GM23338 (cell line): ENCODE results near the gene LRFN3. TPM values are rescaled to one million over a fixed set of nuclear protein-coding genes. Genes with fewer than 3 reads are reported as not detected.

Experiments used
- ATAC-seq: fragments of 200-7000 bp; cut with Tn5 transposase; 3 replicates; pipeline ENCODE4 v1.9.1; 2020
- DNase-seq: peaks from one replicate; pipeline ENCODE4 v3.0.0-alpha.2; 2015; ENCODE audit warnings: low spot score
- H2AFZ ChIP-seq: fragments of 200-600 bp; sonication (generic); 2 replicates; pipeline ENCODE4 v1.8.0; 2016; ENCODE audit warnings: antibody characterized with exemption, mild to moderate bottlenecking, moderate library complexity
- H3F3A ChIP-seq: fragments of 200-600 bp; sonication (generic); replicated peaks from 2 replicates; pipeline ENCODE4 v1.8.0; 2017; ENCODE audit warnings: antibody characterized with exemption, mixed run types, low read depth
- H3K27ac ChIP-seq: fragments of 200-600 bp; sonication (generic); 2 replicates; pipeline ENCODE4 v1.6.1; 2016; ENCODE audit warnings: low read depth
- H3K27me3 ChIP-seq: fragments of 200-600 bp; sonication (generic); 2 replicates; pipeline ENCODE4 v1.8.0; 2016; ENCODE audit warnings: mild to moderate bottlenecking, mixed run types, moderate library complexity; ENCODE audit not compliant: insufficient read depth
- H3K36me3 ChIP-seq: fragments of 200-600 bp; sonication (generic); 2 replicates; pipeline ENCODE4 v1.8.0; 2016; ENCODE audit warnings: mild to moderate bottlenecking; ENCODE audit not compliant: insufficient read depth
- H3K4me1 ChIP-seq: fragments of 200-600 bp; sonication (generic); 2 replicates; pipeline ENCODE4 v1.8.0; 2016; ENCODE audit warnings: mild to moderate bottlenecking, moderate library complexity; ENCODE audit not compliant: insufficient read depth
- H3K4me2 ChIP-seq: fragments of 200-600 bp; sonication (generic); 2 replicates; pipeline ENCODE4 v1.7.1; 2017; ENCODE audit warnings: mixed run types
- H3K4me3 ChIP-seq: fragments of 200-600 bp; sonication (generic); 2 replicates; pipeline ENCODE4 v1.6.1; 2016; ENCODE audit warnings: mixed run types
- H3K79me2 ChIP-seq: fragments of 200-600 bp; sonication (generic); replicated peaks from 2 replicates; pipeline ENCODE4 v1.8.0; 2017; ENCODE audit warnings: mild to moderate bottlenecking; ENCODE audit not compliant: insufficient read depth
- H3K9me2 ChIP-seq: fragments of 200-600 bp; sonication (generic); 2 replicates; pipeline ENCODE4 v1.8.0; 2017; ENCODE audit not compliant: insufficient read depth
- H4K20me1 ChIP-seq: fragments of 200-600 bp; sonication (generic); replicated peaks from 2 replicates; pipeline ENCODE4 v1.8.0; 2017; ENCODE audit warnings: mild to moderate bottlenecking; ENCODE audit not compliant: insufficient read depth
- H3K27ac Mint-ChIP-seq: 2 replicates; pipeline ENCODE4 v1.8.0; 2020; ENCODE audit warnings: inconsistent platforms, mild to moderate bottlenecking, moderate library complexity, mixed read lengths
- H3K27me3 Mint-ChIP-seq: 3 replicates; pipeline ENCODE4 v1.8.0; 2022; ENCODE audit warnings: low read depth, mild to moderate bottlenecking, moderate library complexity, mixed read lengths, inconsistent platforms; ENCODE audit not compliant: insufficient read depth, poor library complexity
- H3K36me3 Mint-ChIP-seq: 3 replicates; pipeline ENCODE4 v1.8.0; 2021; ENCODE audit warnings: low read depth, mild to moderate bottlenecking, inconsistent platforms, moderate library complexity, mixed read lengths
- H3K4me1 Mint-ChIP-seq: 3 replicates; pipeline ENCODE4 v1.8.0; 2020; ENCODE audit warnings: mild to moderate bottlenecking, inconsistent platforms, mixed read lengths
- H3K4me3 Mint-ChIP-seq: 3 replicates; pipeline ENCODE4 v1.8.0; 2021; ENCODE audit warnings: moderate library complexity, mild to moderate bottlenecking, inconsistent platforms, mixed read lengths
- H3K9me3 Mint-ChIP-seq: 3 replicates; pipeline ENCODE4 v1.8.0; 2020; ENCODE audit warnings: moderate library complexity, mild to moderate bottlenecking, inconsistent platforms, mixed read lengths
- CREB1 ChIP-seq: fragments of 250-450 bp; sonication (Bioruptor Pico); IDR thresholded peaks from 2 replicates; pipeline ENCODE4 v1.5.0; 2020; ENCODE audit warnings: low read depth, mild to moderate bottlenecking, moderate library complexity
- CTCF ChIP-seq, 2 experiments: fragments of 200-600 bp in 1 of 2; sonication (generic) in 1 of 2; conservative IDR thresholded peaks; 2 replicates each; pipeline versions ENCODE4 v1.5.1 to v1.6.1; 2016 to 2017; ENCODE audit warnings: antibody characterized with exemption in 2 of 2, low read depth in 2 of 2, mild to moderate bottlenecking in 2 of 2, moderate library complexity in 1 of 2
- ETS1 ChIP-seq: IDR thresholded peaks from 2 replicates; pipeline ENCODE4 v1.6.1; 2016; ENCODE audit warnings: antibody characterized with exemption
- EZH2 ChIP-seq: fragments of 200-600 bp; sonication (generic); IDR thresholded peaks from one replicate; pipeline ENCODE4 v1.8.0; 2017; ENCODE audit warnings: antibody characterized with exemption, mild to moderate bottlenecking, low read depth; ENCODE audit not compliant: unreplicated experiment
- EZH2phosphoT487 ChIP-seq: fragments of 200-600 bp; sonication (generic); IDR thresholded peaks from one replicate; pipeline ENCODE4 v1.8.1; 2018; ENCODE audit warnings: antibody characterized with exemption; ENCODE audit not compliant: unreplicated experiment
- JUNB ChIP-seq: IDR thresholded peaks from one replicate; pipeline ENCODE4 v1.6.1; 2016; ENCODE audit warnings: antibody characterized with exemption; ENCODE audit not compliant: unreplicated experiment
- NANOG ChIP-seq: IDR thresholded peaks from 2 replicates; pipeline ENCODE4 v1.6.1; 2016; ENCODE audit warnings: antibody characterized with exemption, borderline replicate concordance
- POLR2AphosphoS5 ChIP-seq: IDR thresholded peaks from 2 replicates; pipeline ENCODE4 v1.6.1; 2016; ENCODE audit warnings: antibody characterized with exemption, low read depth
- STAT1 ChIP-seq: IDR thresholded peaks from one replicate; pipeline ENCODE4 v1.6.1; 2016; ENCODE audit warnings: antibody characterized with exemption; ENCODE audit not compliant: unreplicated experiment
- ZNF114 ChIP-seq: fragments of 250-450 bp; sonication (Bioruptor Pico); IDR thresholded peaks from 2 replicates; pipeline ENCODE4 v1.5.0; 2020; ENCODE audit warnings: mild to moderate bottlenecking, moderate library complexity
- ZNF331 ChIP-seq: fragments of 250-450 bp; sonication (Bioruptor Pico); IDR thresholded peaks from 2 replicates; pipeline ENCODE4 v1.5.0; 2020; ENCODE audit warnings: low read depth, mild to moderate bottlenecking, moderate library complexity
- ZNF462 ChIP-seq: fragments of 250-450 bp; sonication (Bioruptor Pico); IDR thresholded peaks from 2 replicates; pipeline ENCODE4 v1.5.0; 2020; ENCODE audit warnings: mild to moderate bottlenecking, moderate library complexity
- polyA plus RNA-seq: library from polyadenylated mRNA; unstranded; fragments of >200 nt; fragmentation: Nextera tagmentation; extraction: Ambion mirVana; gene quantifications from 2 replicates; pipeline ENCODE4 v1.2.1, GENCODE V29; 2016
- total RNA-seq: library from RNA; depleted of rRNA; stranded (reverse); fragments of >200 nt; shearing (Covaris generic); gene quantifications from 2 replicates; pipeline ENCODE4 v1.2.3, GENCODE V29; 2014

LRFN3 gene
- total and polyA plus RNA-seq, 2 experiments from 2014 or later = 5.8 to 15.1 TPM

- TF ChIP-seq CTCF (conservative IDR thresholded peaks at IDR 0.05; ENCODE audit: low read depth in 2 of 2) = no peak
Measured at GRCh38 chr19:35944556-35944955, 8.4 kb downstream of the LRFN3 start (continued).

- Histone ChIP-seq H3K4me2 (no peak overlapping the region), H3K27ac (no peak overlapping the region), H3K4me1 (no peaks in the 10 kb centered on the region), H3K9me2 (no peaks in the 10 kb centered on the region), H3K79me2 (no peaks in the 10 kb centered on the region), H3K36me3 (no peaks in the 10 kb centered on the region), H2AFZ (no peak overlapping the region), H3K27me3 (no peaks in the 10 kb centered on the region), H4K20me1 (peaks cover 5% of the 10 kb centered on the region; the same call in 1 of the 2 replicates), H3K4me3 (no peak overlapping the region), H3F3A (0 out of 2 replicates have a peak, but pooled peaks cover 6% of the 10 kb centered on the region)
- H3K4me3 Mint-ChIP-seq = no peak overlapping the region
- ATAC-seq = no peak
- H3K27ac Mint-ChIP-seq = no peak overlapping the region; the same call in 1 of the 2 replicates
- H3K36me3 Mint-ChIP-seq = peaks cover 19% of the 10 kb centered on the region
- no peaks in the 10 kb centered on the region; the same call in 1 of the 3 replicates for H3K9me3 Mint-ChIP-seq
- H3K4me1 Mint-ChIP-seq = peaks cover 8% of the 10 kb centered on the region
- peaks cover 9% of the 10 kb centered on the region for H3K27me3 Mint-ChIP-seq
- no peak for DNase-seq
- TF ChIP-seq JUNB = no peak
- TF ChIP-seq ZNF462 = no peak
- no peak for TF ChIP-seq STAT1
- no peak for TF ChIP-seq NANOG
- no peak for TF ChIP-seq ETS1
- TF ChIP-seq EZH2 = no peak
- TF ChIP-seq POLR2AphosphoS5 = no peak
- TF ChIP-seq ZNF114 (CRISPR knock-in tag) = no peak
- TF ChIP-seq CTCF (conservative IDR thresholded peaks at IDR 0.05; ENCODE audit: low read depth in 2 of 2) = no peak
- no peak for TF ChIP-seq ZNF331 (CRISPR knock-in tag)
- TF ChIP-seq EZH2phosphoT487 = no peak
- TF ChIP-seq CREB1 (CRISPR knock-in tag) = no peak
Measured at GRCh38 chr19:35945121-35945790, 9.1 kb downstream of the LRFN3 start.
